Activated naive CD4-positive, alpha-beta T cell treated with anti-CD3 and anti-CD28 coated beads, Interleukin-2, amount 50 U/mL, for 24 hours (primary cell): ENCODE measurements around the gene PLPP2.

Experiments
- H3K27ac Mint-ChIP-seq: one replicate; pipeline ENCODE4 v1.8.0; 2021; ENCODE audit warnings: mild to moderate bottlenecking, mixed read lengths
- H3K27me3 Mint-ChIP-seq: one replicate; pipeline ENCODE4 v1.8.0; 2021; ENCODE audit warnings: mixed read lengths
- H3K36me3 Mint-ChIP-seq: one replicate; pipeline ENCODE4 v1.8.0; 2021; ENCODE audit warnings: mixed read lengths
- H3K4me1 Mint-ChIP-seq: one replicate; pipeline ENCODE4 v1.8.0; 2021; ENCODE audit warnings: mixed read lengths
- H3K4me3 Mint-ChIP-seq: one replicate; pipeline ENCODE4 v1.8.0; 2021; ENCODE audit warnings: mild to moderate bottlenecking, mixed read lengths
- H3K9me3 Mint-ChIP-seq: one replicate; pipeline ENCODE4 v1.8.0; 2021; ENCODE audit warnings: mixed read lengths

Gene PLPP2

DNA sequence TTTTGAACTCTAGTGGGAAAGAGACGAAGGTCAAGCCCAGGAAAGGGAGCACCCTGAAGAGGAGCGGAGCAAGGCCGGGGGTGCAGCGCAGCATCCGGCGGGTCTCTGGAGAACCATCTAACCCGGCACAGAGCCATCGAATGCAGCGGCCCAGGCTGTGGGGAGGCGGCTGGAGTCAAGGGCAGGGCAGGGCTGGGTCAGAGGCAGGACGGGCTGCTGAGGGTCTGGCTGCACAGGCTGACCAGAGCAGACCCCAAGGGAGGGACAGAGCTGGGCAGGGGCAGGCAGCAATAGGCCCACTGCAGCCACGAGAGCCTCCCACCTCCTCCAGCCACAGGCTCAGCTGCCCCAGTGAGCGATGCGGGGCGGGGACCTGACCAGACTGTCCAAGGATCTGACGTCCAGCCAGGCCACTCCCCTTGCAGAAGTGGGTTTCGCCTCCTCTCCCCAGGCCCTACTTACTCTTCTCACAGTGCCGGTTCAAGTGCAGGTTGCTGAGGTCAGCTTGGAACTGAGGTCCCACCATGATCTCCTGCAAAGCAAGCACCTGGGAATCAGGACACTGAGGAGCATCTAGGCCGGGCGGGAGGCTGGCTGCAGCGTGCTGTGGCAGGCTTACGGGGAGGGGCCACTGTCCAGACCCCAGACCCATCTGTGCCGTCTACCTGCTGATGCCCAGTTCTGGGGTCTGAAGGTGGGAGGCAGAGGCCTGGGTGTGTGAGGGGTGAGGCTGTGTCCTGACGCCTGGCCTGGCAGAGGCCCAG is 34.2 kb upstream of the PLPP2 start:
- no peak overlapping the region for H3K4me3 Mint-ChIP-seq
- no peaks in the 10 kb centered on the region for H3K4me1 Mint-ChIP-seq
- no peaks in the 10 kb centered on the region for H3K27me3 Mint-ChIP-seq
- H3K9me3 Mint-ChIP-seq = no peaks in the 10 kb centered on the region
- peaks cover 27% of the 10 kb centered on the region for H3K36me3 Mint-ChIP-seq
- no peak overlapping the region for H3K27ac Mint-ChIP-seq

DNA sequence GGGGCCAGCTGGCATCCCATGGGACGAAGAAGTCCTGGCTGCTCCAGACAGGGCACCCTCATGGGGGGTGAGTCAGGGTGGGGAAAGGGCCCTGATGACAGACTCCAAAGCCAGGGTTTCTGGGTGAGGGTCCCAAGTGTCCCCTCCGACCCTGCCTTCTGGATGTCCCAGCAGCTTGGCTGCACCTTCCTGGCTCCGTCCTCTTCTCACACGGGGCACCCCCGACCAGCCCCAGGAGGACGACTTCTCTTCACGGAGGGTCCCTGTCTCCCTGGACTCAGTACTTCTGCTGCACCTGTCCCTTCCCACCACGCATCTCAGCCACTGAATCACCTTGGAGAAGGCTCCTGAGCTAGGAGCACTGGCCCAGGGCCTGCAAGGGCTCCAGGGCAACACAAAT is 33.5 kb upstream of the PLPP2 start:
- Mint-ChIP-seq H3K4me3 (no peak overlapping the region), H3K27me3 (no peaks in the 10 kb centered on the region), H3K36me3 (peaks cover 30% of the 10 kb centered on the region), H3K9me3 (no peaks in the 10 kb centered on the region), H3K27ac (no peak overlapping the region), H3K4me1 (no peaks in the 10 kb centered on the region)

- Mint-ChIP-seq H3K27me3 (no peaks in the 10 kb centered on the region), H3K9me3 (no peaks in the 10 kb centered on the region), H3K27ac (no peak overlapping the region), H3K36me3 (peaks cover 20% of the 10 kb centered on the region), H3K4me1 (no peaks in the 10 kb centered on the region), H3K4me3 (no peak overlapping the region)
Measured at GRCh38 chr19:322616-323015, 31.4 kb upstream of the PLPP2 start.

- Mint-ChIP-seq H3K27ac (no peak overlapping the region), H3K27me3 (no peaks in the 10 kb centered on the region), H3K9me3 (no peaks in the 10 kb centered on the region), H3K36me3 (peaks cover 29% of the 10 kb centered on the region), H3K4me1 (no peaks in the 10 kb centered on the region), H3K4me3 (no peak overlapping the region)
Measured at GRCh38 chr19:318509-318774, 27.2 kb upstream of the PLPP2 start.

- Mint-ChIP-seq H3K4me3 (no peak overlapping the region), H3K27ac (no peak overlapping the region), H3K4me1 (no peaks in the 10 kb centered on the region), H3K27me3 (no peaks in the 10 kb centered on the region), H3K36me3 (peaks cover 29% of the 10 kb centered on the region), H3K9me3 (no peaks in the 10 kb centered on the region)
Measured at GRCh38 chr19:317710-318508, 26.7 kb upstream of the PLPP2 start.

DNA sequence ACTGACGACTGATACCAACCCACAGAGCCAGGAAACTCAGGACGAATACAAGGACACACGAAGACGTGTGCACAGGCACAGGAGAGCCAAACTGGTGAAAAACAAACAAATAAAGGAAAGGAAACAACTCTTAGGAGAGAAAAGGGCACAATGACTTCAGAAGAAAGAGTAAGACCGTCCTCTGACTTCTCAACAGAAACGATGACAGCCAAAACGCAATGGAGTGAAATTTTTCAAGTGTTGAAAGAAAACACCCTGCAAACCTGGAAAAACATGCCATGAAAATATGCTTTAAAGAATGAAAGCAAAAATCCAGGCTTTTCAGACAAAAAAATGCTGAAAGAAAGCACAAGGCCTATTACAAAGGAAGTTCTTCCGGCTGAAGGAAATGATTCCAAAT is 24.6 kb upstream of the PLPP2 start:
- Mint-ChIP-seq H3K4me3 (no peak overlapping the region), H3K36me3 (peaks cover 27% of the 10 kb centered on the region), H3K4me1 (no peaks in the 10 kb centered on the region), H3K27me3 (no peaks in the 10 kb centered on the region), H3K9me3 (no peaks in the 10 kb centered on the region), H3K27ac (no peak overlapping the region)

GRCh38 chr19:313988-314815 is 23.0 kb upstream of the PLPP2 start:
- Mint-ChIP-seq H3K27me3 (no peaks in the 10 kb centered on the region), H3K27ac (no peak overlapping the region), H3K9me3 (no peaks in the 10 kb centered on the region), H3K4me1 (no peaks in the 10 kb centered on the region), H3K4me3 (no peak overlapping the region), H3K36me3 (peaks cover 23% of the 10 kb centered on the region)

DNA sequence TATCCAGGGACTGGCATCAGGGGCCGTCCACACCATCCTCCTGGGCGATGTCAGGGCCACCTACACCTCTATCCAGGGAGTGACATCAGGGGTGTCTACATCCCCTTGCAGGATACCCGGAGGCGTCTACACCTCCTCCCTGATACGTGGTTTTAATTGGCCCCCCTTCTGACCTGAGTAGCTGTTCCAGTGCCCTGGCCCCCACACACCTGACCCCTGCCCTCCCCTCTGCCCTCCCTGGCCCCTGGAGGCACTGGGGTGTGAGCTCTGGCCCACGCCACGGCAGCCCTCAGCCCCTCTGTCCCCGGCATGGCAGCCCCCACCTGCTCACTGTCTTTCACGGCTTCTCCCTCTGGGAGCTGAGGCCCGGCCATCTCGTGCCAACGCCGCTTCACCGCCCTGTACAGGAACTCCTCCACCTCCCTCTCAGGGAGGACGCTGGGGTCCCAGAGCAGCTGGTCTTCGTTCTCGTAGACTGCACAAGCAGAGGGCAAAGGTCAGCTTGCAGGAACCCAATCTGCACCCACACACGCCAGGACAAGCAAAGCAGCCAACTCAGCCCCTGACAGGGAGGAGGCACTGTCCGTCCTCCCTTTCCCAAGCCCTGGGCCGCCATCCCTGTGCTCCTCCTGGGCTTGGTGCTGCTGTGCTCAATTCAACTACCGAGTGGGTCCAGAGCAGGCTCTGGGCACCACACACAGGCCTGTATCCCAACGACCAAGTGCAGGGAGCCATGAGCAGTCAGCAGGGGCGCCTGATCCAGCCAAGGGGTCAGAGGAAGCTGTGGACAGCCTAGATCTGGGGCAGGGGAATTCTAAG is 22.2 kb upstream of the PLPP2 start:
- Mint-ChIP-seq H3K4me1 (no peaks in the 10 kb centered on the region), H3K4me3 (no peak overlapping the region), H3K36me3 (peaks cover 21% of the 10 kb centered on the region), H3K9me3 (no peaks in the 10 kb centered on the region), H3K27ac (no peak overlapping the region), H3K27me3 (no peaks in the 10 kb centered on the region)

DNA sequence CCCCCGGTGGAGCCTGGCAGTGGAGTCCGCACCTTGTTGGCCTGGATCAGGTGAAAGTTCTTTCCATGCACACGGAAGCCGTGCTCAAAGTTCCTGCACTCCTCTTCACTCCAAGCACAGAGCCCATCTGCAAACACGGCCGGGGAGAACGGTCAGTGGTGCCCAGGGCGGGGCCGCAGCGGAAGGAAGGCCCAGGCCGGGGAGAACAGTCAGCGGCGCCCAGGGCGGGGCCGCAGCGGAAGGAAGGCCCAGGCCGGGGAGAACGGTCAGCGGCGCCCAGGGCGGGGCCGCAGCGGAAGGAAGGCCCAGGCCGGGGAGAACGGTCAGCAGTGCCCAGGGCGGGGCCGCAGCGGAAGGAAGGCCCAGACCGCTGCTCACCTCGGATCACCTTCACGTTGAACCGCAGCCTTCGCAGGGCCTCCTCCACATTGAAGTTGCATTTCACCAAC is 20.6 kb upstream of the PLPP2 start:
- Mint-ChIP-seq H3K4me3 (no peak overlapping the region), H3K9me3 (no peaks in the 10 kb centered on the region), H3K36me3 (peaks cover 15% of the 10 kb centered on the region), H3K27ac (no peak overlapping the region), H3K4me1 (no peaks in the 10 kb centered on the region), H3K27me3 (no peaks in the 10 kb centered on the region)

- Mint-ChIP-seq H3K36me3 (peaks cover 15% of the 10 kb centered on the region), H3K4me3 (no peak overlapping the region), H3K27me3 (no peaks in the 10 kb centered on the region), H3K9me3 (no peaks in the 10 kb centered on the region), H3K27ac (no peak overlapping the region), H3K4me1 (no peaks in the 10 kb centered on the region)
Measured at GRCh38 chr19:310781-311496, 19.7 kb upstream of the PLPP2 start.

- Mint-ChIP-seq H3K36me3 (peaks cover 11% of the 10 kb centered on the region), H3K4me1 (no peaks in the 10 kb centered on the region), H3K27me3 (no peaks in the 10 kb centered on the region), H3K4me3 (no peak overlapping the region), H3K9me3 (no peaks in the 10 kb centered on the region), H3K27ac (no peak overlapping the region)
Measured at GRCh38 chr19:310141-310651, 19.0 kb upstream of the PLPP2 start.

- Mint-ChIP-seq H3K27me3 (no peaks in the 10 kb centered on the region), H3K27ac (peak overlapping the region; percentile 35), H3K9me3 (no peaks in the 10 kb centered on the region), H3K36me3 (peaks cover 12% of the 10 kb centered on the region), H3K4me3 (no peak overlapping the region), H3K4me1 (peaks cover 3% of the 10 kb centered on the region)
Measured at GRCh38 chr19:309206-309565, 18.0 kb upstream of the PLPP2 start.

DNA sequence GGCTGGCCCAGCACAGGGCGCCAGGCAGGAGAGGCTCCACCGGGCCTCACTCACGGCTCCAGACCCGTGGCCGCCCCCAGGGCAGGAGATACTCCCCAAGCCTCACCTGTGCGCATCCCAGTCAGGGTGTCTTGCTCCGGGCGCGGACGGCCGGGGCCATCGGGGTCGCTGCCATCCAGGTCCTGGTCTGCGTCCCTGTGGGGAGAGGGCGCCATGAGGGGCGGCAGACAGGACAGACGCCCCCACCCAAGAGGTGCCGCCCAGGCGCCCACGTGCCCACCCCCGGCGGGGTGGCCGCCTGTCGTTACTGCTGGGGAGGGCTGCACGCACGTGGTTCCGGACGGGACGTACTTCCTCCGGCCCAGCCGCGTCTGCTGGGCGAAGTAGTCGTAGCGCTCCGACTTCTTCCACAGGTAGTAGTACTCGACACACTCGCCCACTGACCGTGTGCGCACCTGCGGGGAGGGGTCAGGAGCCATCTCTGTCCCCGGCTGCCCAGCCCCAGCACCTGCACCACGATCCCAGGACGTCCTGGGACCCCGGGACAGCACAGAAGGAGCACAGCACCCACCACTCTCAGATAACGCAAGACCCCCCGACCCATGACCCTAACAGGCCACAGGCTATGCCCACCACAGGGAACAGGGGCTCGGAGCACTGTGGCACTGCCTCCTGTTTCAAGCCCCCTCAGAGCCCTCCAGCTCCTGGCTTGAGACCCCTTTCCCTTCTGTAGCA is 17.4 kb upstream of the PLPP2 start:
- no peaks in the 10 kb centered on the region for H3K27me3 Mint-ChIP-seq
- H3K36me3 Mint-ChIP-seq = peaks cover 8% of the 10 kb centered on the region
- H3K4me1 Mint-ChIP-seq = peaks cover 3% of the 10 kb centered on the region
- H3K9me3 Mint-ChIP-seq = no peaks in the 10 kb centered on the region
- no peak overlapping the region for H3K4me3 Mint-ChIP-seq
- H3K27ac Mint-ChIP-seq = no peak overlapping the region

DNA sequence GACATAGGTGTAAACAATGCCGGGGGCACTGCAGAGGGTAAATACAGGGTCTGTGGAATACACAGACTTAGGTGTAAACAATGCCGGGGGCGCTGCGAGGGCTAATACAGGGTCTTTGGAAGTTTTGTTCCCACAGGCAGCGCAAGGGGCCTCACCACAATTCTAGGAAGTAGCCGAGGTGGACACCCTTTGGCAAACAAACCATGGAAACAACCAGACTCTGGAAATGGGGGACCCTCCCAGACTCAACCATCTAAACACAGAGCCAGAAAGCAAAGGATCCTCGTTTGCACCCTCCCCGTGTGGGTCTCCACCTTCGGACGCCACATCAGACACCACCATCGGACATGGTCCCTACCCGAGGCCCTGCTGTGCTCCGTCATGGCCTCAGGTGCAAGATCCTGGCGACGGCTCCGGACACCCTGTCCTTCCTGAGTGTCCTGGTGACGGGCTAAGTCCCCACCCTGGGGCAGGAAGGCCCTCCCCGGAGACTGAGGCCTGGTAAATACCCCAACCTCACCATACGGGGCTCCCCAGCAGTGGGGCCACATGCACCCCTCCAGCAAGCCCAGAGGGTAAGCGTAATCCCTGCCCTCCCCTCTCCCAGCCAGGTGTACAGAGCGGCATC is 16.7 kb upstream of the PLPP2 start:
- Mint-ChIP-seq H3K27ac (no peak overlapping the region), H3K4me3 (no peak overlapping the region), H3K9me3 (no peaks in the 10 kb centered on the region), H3K27me3 (no peaks in the 10 kb centered on the region), H3K4me1 (peaks cover 3% of the 10 kb centered on the region), H3K36me3 (peaks cover 8% of the 10 kb centered on the region)
